Subcutaneous adipose tissue (tissue), 4 donors: ENCODE measurements around the gene MMD2. TPM values are rescaled to one million over a fixed set of nuclear protein-coding genes. Genes with fewer than 3 reads are reported as not detected.

Experiments used
- CTCF ChIP-seq: fragments of 450-650 bp; IDR thresholded peaks from one replicate; pipeline ENCODE4 v1.5.1; 2016; ENCODE audit warnings: low read depth, mild to moderate bottlenecking, control low read depth, antibody characterized with exemption, moderate library complexity
- total RNA-seq, 4 donors: library from RNA; depleted of rRNA; stranded (reverse); fragments of >200 nt; gene quantifications; one replicate each; pipeline ENCODE4 v1.1.0, GENCODE V29; 2016

MMD2 gene
- total RNA-seq, 4 donors from 2014 or later: not detected

DNA sequence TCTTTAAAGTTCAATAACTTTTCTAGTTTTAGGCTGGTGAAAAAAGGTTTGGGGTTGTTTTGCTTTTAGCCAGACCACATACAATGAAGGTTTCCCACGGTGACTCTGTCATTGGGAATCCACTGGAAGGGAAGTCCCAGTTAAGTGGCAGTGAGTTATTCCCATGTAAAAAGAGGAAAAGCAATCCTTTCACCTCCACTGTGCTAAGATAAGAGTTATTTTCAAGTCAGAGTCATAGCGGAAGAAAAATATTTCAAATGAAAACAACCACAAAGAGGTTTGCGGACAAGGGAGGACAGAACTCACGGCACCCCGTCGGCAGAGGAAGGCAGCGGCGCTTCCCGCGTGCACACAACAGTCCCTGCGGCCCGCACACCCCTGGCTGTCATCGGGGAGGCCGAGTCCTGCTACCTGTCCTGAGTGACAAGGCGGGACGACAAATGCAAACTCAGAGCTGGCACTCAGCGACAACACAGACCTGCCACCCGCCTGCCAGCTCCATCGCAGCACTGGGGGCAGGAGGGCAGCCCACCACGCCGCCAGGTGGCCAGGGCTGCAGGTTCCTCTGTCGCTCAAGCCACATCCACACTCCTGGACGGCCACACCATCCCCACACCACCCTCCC lies 87.8 kb downstream of the MMD2 start:
- no peak for TF ChIP-seq CTCF

- TF ChIP-seq CTCF: no peak
These were observed 90.5 kb downstream of the MMD2 start for GRCh38 chr7:4868493-4868892.

DNA sequence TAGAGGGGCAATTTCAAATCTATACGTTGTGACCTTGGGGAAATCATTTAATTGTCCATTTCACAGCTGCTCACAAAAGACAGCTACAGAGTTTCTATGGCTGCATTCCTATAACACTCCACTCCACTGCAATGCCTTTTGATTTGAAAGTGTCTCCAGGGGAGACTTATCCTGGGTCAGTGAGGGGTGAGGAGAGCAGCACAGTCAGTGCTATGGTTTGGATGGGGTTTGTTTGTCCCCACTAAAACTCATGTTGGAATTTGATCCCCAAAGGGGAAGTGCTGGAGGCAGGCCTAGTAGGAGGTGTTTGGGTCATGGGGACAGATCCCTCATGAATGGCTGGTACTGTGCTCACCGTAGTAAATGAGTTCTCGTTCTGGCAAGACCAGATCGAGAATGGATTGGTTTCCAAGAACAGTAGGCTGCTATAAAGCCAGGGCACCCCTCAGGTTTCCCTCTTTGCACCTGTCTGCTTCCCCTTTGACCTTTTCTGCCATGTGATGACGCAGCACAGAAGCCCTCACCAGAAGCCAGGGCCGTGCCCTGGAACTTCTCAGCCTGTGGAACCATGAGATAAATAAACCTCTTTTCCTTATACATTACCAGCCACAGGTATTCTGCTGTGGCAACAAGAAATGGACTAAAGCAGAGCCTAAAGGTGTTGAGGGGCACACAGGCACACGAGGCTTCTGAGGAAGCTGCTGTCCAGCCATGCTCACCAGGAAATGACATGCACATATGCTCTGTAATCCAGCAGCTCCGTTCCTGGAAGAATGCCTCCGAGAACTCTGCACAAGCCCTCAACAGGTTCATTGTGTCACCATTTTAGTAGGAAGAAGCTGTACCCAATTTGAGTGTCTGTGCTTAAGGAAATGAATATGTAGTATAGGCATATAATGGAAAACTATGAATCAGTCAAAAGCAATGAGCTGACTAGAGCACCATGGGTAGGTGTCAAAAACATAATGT lies 92.2 kb downstream of the MMD2 start:
- TF ChIP-seq CTCF: no peak

- TF ChIP-seq CTCF: no peak
These were observed 96.8 kb downstream of the MMD2 start for GRCh38 chr7:4862156-4862555.

GRCh38 chr7:4861673-4862072 lies 97.3 kb downstream of the MMD2 start, which contains the start of gene PAPOLB:
PAPOLB (minus strand) TSS chr7:4862030; CDS start chr7:4861810, 220 bp downstream.
- TF ChIP-seq CTCF: no peak

DNA sequence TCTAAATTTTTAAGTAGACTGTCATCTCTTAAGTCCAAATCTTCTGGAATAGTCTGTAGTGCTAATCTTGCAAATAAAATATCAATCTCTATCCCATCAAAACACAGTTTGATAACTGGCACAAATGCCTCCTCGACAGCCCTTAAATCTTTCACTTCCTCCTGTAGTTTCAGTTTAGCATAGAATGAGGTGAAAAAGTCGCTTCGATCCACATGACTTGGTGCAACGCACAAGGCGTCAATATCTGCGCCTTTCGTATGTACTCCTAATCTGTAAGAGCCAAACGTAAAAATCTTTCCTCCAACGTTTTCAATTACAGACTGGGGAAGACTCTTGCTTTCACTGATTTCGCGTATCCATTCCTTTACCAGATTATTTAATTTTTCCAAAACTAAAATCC lies 97.8 kb downstream of the MMD2 start:
- no peak for TF ChIP-seq CTCF

GRCh38 chr7:4857189-4857588 lies 101.8 kb downstream of the MMD2 start:
- no peak for TF ChIP-seq CTCF
